NAMALWA (cell line): ENCODE measurements around the gene GLT1D1.
A peak's percentile ranks its signal among the peaks of the same experiment; 100 is the strongest.
"Not testable (repeated sequence)": the region's sequence is repeated elsewhere in the genome, so short reads cannot be mapped to it uniquely, and the experiment has no call there.

ENCODE experiments used
- DNase-seq: peaks from one replicate; pipeline ENCODE4 v3.0.0-alpha.2; 2015; ENCODE audit warnings: low spot score

The GLT1D1 gene

DNA sequence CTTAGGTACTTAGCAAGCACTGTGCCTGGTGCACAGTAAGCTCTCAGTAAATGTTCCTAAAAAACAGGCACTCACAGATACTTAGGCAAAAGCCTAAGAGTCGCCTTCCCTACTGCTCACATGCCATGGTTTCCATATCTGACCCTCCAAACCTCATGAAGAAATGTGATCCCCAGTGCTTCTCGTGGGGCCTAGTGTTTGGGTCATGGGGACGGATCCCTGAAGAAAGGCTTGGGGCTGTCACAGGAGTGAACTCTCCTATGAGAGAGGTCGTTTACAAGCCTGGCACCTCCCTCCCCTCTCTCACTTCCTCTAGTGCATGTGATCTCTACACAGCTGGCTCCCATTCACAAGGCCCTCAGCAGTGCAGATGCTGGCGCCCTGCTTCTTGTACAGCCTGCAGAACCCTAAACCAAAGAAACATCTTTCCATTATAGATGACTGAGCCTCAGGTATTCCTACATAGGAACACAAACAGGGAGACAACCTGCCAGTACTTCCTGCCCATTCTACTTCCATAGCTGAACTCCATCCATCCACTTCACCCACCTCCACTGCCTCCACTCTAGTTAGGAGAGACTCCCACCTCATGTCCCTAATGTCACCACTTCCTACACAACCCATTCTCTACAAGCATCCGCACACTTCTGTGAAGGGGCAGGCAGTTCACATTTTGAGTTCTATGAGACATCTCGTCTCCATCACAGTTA, 32.4 kb upstream of the GLT1D1 start:
- DNase-seq, result peak; percentile 94

DNA sequence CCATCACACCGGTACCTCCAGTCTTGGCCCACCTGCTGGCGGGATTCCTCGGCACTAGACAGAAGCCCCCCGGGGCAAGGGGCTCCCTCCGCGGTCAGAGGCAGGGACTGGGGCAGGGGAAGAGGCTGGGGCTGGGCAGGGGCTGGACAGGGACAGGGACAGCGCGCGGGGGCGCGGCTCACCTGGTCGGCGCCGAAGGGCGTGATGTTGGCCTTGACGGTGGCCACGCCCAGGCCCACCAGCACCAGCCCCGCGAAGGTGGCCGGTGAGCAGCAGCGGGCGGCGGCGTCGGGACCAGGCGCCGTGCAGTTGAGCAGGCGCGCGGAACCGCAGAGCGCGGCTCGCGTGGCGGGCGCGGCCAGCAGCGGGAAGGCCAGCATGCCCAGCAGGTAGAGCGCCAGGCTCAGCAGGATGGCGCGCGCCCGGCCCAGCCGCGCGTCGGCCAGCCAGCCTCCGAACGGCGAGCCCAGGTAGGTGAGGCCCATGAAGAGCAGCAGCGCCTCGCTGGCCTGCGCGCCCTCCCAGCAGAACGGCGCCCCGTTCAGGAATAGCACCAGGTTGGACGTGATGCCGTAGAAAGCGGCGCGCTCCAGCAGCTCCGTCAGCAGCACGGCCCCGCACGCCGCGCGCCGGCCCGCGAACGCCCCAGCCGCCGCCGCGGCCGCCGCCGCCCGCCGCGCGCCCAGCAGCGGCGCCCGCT, 29.9 kb upstream of the GLT1D1 start:
- peak; percentile 45 for DNase-seq

DNA sequence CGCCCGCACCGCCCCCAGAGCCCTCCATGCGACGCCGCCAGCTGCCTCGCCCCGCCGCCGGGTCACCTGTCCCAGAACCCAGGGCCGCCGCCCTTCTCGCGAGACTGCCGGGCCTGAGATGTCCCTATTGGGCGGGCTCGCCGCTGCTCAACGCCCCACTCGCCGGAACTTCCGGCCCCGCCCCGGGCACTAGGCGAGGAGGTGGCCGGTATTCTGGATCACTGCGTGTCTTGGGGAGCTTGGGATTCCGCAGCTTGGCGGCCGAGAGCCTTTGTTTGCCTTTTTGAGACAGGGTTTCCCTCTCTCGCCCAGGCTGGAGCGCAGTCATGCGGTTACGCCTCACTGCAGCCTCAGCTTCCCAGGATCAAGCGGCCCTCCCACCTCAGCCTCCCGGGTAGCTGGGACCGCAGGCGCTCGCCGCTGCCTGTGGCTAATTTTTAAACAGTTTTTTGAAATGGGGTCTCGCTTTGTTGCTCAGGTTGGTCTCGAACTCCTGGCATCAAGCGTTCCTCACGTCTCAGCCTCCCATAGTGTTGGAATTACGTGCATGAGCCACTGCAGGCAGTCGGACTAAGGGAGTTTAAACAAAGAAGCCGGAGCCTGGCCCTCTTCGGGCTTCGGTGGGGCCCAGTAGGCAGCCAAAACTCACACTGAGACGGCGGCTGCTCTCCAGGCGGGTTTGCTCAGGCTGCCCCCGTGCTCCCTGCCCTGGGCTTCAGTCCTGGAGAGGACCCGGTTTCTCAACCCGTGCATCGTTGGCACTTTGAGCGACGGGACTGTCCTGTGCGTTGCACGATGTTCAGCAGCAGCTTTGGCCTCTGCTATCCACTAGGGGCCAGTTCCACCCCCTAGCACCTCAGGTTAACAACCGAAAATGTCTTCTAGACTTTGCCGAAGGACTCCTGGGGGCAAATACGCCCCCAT, 29.1 kb upstream of the GLT1D1 start, which contains the start of gene SLC15A4:
SLC15A4 (minus strand) TSS at position 43 of the 924 bp plus-strand sequence; CDS start at position 28, 15 bp downstream.
- peak; percentile 96 for DNase-seq

DNA sequence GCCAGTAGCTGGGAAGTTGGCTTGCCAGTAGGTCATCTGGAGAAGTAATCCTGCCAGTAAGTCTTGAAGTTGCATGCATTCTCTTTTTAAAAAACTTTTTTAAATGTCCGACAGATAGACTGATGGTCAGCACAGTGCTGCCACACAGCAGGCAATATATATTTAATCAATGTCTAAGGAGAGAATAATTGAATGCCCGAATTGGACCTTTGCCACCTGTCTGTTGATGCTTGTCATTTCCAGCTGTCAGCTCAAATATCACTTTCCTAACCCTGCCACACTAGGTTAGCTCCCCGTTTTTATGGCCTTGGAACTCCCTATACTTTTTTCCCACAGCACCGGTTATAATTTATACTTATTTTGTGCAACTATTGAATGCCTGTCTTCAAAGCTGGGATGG, 27.4 kb upstream of the GLT1D1 start:
- no peak for DNase-seq

DNA sequence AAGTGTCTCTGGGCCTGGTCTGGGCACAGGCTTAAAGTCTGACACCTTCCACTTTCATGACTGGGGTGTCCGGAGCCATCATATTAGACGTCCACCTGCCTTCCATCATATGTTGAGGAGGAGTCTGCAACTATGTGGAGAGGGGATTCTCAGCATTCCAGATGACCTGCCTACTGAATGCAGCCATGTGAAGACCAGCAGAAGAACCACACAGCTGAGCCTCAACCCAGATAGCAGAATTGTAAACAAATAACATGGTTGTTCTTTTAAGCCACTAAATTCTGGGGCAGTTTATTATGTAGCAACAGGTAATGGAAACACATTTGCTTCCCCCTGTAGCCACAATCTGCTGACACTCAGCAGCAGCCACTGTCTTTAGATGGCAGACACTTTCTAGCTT, 25.6 kb upstream of the GLT1D1 start:
- DNase-seq, result no peak

DNA sequence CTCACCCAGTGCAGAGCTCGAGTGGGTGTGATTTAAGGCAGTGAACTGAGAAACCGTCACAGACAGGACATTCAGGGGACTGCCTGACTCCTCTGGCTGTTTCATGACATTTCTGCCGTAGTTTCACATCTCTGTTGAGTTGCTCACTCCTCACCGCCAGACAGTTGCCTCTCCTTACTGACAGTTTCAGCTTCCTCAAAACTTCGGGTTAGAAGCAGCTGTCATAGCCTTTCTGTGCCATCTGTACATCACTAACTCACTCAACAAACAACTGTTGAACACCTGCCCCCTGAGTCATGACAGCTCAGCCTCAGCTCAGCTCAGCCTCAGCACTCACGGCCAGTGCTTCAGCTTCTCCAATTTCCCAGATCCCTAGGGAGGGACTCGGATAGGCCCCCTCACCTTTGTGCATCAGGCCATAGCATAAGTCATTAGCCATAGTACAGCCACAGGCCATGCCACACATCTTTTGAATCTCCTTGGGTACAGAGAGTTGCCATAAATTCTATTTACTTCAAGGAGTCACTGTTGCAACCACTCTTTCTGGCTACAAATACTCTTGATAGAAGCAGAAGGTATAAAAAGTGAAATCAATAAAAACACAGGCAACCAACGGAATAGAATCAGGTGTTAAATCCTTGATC, 23.3 kb upstream of the GLT1D1 start:
- DNase-seq, result peak; percentile 97

DNA sequence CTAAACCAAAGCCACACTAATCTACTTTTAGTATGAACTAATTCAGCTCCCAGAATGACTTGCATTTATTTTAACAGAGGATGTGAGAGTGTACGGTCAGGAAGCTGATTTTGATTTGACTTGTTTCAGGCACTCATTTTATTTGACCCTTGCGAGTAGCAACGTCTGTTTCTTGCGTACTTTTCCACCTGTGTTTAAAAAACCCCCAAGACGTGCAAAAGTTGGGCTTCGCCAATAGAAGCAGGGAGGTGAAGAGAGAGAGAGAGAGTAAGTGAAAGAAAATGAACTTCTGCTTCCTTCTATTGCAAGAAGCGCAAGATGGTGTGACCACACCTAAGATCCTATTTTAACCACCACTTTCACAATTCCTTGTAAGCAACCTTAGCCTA, 22.8 kb upstream of the GLT1D1 start:
- DNase-seq, result peak; percentile 80

DNA sequence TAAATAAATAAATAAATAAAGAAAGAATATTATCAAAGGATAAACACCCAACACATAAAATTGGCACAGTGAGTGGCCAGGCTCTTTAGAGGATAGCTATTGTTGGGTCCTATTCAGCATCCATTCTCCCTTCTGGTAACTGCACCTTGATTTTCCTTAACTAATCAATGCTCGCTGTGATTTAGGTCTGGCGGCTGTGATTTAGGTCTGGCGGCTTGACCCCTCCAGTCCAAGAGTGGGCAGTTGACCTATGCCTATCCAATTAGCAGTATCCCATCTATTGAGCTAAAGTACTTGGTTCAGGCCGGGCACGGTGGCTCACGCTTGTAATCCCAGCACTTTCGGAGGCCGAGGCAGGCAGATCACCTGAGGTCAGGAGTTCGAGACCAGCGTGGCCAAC, 19.9 kb upstream of the GLT1D1 start:
- no peak for DNase-seq

DNA sequence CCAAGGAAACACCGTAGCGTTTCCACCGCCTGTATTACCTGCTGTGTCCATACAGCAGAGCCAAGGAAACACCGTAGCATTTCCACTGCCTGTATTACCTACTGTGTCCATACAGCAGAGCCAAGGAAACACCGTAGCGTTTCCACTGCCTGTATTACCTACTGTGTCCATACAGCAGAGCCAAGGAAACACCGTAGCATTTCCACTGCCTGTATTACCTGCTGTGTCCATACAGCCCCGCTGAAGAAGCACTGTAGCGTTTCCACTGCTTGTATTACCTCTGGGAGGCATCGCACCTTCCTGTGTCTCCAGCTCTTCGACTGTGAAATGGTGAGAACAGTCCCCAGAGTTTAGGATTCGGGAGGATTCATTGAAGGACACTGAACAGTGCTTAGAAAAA, 13.4 kb upstream of the GLT1D1 start:
- not testable (repeated sequence) for DNase-seq

DNA sequence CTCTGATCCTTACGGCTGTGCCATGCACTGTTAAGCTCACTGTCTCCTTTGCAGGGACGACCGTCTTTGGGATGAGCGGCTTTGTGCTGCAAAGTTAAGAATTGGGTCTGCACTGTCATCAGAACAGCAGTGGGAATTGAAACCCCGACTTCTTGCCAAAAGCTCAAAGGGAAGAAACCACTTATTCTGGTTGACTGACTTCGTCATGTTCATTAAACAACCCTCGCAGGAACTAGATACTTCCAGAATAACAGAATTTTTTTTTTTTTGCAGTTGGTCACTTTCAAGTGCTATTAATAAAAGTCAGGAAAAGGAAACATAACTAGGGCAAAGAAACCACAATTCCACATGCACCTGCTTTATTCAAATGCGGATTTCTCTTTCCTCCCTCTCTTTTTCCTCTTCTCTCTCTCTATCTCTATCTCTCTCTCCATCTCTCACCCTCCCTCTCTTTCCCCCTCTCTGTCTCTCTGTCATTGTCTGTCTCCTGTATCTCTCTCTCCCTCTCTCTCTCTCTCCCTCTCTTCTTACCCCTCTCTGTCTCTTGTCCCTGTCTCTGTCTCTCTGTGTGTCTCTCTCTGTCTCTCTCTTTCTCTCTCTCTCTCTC, 12.3 kb upstream of the GLT1D1 start:
- DNase-seq, result peak; percentile 52

DNA sequence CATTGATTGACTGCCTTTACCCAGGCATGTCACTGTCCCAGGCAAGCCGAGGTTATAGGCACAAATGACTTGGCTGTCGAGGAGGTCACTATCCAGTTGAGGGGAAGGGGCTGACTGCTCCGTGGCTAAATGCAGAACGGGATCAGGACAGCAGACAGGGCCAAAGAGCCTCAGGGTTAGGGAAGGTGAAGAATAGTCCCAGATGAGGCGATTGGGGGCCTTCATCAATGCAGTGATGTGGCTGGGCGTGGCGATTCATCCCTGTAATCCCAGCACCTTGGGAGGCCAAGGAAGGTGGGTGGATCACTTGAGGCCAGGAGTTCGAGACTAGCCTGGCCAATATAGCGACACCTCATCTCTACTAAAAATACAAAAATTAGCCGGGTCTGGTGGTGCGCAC, 10.7 kb upstream of the GLT1D1 start:
- DNase-seq, result no peak

DNA sequence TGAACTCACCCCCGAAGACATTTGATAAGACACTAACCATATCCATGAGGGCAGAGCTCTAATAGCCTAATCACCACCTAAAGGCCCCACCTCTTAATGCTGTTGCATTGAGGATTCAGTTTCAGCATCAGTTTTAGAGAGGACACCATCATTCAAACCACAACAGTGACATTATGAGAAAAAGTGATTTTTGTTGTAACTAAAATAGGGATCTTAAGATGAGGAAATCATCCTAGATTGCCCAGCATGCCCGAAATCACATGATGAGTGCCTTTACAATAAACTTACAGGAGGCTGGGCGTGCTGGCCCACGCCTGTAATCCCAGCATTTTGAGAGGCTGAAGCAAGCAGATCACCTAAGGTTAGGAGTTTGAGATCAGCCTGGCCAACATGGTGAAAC, 9.7 kb upstream of the GLT1D1 start:
- DNase-seq, result no peak

DNA sequence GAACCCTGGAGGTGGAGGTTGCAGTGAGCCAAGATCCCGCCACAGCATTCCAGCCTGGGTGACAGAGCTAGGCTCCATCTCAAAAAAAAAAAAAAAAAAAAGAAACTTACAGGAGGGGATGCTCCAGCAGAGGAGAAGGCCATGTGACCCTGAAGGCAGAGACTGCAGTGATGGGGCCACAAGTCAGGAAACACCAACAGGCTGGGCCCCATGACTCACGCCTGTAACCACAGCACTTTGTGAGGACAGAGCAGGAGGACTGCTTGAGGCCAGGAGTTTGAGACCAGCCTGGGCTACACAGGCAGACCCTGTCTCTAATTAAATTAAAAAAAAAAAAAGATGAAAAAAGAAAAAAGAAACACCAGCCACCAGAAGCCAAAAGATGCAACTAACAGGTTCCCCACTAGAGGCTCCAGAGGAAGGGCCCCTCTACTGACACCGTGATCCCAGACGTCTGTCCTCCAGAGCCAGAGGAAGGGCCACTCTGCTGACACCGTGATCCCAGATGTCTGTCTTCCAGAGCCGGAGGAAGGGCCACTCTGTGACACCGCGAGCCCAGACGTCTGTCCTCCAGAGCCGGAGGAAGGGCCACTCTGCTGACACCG, 9.1 kb upstream of the GLT1D1 start:
- peak; percentile 39 for DNase-seq

DNA sequence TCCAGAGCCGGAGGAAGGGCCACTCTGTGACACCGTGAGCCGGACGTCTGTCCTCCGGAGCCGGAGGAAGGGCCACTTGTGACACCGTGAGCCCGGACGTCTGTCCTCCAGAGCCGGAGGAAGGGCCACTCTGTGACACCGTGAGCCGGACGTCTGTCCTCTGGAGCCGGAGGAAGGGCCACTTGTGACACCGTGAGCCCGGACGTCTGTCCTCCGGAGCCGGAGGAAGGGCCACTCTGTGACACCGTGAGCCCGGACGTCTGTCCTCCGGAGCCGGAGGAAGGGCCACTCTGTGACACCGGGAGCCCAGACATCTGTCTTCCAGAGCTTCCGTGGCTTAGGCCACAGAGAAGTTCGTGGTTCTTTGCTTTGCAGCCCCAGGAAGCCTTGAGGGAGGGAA, 6.6 kb upstream of the GLT1D1 start:
- not testable (repeated sequence) for DNase-seq

DNA sequence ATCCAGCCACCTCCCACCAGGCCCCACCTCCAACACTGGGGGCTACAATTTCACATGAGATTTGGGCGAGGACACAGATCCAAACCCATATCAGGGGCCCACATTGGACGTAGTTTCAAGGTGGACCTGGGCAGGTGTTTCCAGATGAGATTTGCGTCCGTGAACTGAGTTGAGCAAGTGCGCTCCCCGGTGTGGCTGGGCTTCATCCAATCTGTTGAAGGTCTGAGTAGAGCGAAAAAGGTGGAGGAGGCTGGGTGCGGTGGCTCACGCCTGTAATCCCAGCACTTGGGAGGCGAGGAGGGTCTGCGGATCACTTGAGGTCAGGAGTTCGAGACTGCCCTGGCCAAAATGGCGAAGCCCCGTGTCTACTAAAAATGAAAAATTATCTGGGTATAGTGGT, 4.9 kb upstream of the GLT1D1 start:
- DNase-seq, result no peak

DNA sequence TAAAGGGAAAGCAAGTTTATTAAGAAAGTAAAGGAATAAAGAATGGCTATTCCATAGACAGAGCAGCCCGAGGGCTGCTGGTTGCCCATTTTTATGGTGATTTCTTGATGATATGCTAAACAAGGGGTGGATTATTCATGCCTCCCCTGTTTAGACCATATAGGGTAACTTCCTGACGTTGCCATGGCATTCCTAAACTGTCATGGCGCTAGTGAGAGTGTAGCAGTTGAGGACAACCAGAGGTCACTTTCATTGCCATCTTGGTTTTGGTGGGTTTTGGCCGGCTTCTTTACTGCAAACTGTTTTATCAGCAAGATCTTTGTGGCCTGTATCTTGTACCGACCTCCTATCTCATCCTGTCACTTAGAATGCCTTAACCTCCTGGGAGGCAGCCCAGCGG, 3.5 kb upstream of the GLT1D1 start:
- not testable (repeated sequence) for DNase-seq

DNA sequence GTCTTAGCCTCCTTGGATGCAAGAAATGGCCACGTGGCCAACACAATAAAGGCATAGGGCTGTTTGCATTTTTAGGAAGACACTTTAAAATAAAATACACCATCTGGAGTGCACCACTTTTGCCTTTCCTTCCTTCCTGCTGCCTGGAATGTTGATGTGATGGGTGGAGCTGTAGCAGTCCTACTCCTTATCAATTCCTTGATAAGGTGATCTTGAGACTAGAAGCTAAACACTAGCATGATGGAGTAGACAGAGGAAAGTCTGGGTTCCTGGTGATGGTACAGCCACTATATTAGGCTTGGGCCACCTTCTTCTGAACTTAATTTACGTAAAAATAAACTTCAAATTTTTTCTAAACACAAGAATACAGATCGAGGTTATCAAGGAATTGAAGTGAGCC, 2.9 kb upstream of the GLT1D1 start:
- no peak for DNase-seq

DNA sequence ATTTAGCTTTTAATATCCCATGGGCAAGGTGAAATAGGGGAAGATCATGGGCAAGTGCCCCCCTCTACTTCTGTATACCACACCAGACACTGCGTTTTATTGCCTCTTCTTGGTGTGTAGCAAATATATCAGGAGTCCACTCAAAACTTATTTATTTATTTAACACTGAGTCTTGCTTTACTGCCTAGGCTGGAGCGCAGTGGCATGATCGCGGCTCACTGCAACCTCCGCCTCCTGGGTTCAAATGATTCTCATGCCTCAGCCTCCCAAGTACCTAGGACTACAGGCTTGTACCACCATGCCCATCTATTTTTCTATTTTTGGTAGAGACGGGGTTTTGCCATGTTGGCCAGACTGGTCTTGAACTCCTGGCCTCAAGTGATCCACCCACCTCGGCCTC, 1.8 kb upstream of the GLT1D1 start:
- not testable (repeated sequence) for DNase-seq

DNA sequence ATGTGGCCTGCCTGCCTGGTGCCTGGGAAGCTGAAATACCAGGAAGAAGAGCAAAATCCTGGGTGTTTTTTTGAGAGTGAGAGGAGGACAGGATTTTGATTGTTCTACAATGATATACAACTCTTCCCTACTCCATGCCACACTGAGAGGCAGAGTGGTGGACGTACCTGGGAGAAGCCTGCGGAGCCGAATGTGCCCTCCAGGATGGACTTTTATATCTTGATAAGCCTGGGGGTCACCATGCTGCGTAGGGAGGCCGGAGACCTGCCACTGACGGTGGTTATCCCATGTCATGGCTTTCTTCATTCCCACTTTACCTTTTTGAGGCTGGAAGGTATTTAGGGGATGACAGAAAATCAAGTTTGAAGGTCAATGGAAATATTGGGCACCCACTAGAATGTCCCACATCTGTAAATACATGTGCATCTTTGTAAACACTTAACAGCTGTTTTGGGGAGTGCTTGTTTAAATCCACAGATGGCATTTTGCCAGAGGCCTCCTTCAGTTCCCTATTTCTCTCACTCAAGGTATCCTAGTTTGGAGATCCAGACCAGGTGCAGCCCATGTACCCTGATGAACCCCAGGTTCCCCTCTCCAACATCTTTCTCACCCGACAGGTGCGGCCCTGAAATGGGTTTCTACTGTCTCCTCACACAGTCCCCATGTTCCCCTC, 1.1 kb upstream of the GLT1D1 start:
- DNase-seq, result no peak

DNA sequence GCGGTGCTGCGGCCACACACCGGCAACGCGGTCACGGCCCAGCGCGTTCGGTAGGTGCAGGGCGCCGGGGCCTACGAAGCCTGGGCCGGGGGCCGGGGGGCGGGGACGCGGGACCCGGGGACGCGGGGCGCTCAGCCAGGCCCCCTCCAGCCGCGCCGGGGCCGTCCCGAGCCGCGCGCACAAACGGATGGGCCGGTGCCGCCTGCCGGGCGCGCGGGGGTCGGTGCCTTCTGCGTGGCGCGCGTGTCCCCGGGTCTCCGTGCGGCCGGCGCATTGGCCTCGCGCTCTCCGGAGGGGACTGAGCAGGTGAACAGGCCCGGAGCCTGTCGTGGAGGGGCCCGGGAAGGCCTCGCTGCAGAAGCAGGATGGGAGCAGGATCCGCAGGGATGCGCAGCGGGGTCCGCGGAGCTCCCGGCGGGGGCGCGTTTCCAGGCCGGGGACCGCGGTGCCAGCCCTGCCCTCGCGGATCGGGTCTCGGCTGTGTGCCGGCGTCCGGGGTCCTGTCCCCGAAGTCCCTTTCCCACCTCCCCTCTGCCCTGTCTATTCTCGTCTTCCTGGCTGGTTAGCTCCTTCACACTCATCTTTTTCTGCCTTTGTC, 421 bp downstream of the GLT1D1 start:
- DNase-seq, result no peak
